NB4 (cell line): ENCODE measurements around the gene GFER.

Source experiments
- MAX ChIP-seq: IDR thresholded peaks from 2 replicates; pipeline ENCODE4 v1.6.1; 2011; ENCODE audit warnings: low read depth, low read length
- MYC ChIP-seq: IDR thresholded peaks from 2 replicates; pipeline ENCODE4 v1.6.1; 2011; ENCODE audit warnings: low read depth, low read length
- POLR2A ChIP-seq: IDR thresholded peaks from 2 replicates; pipeline ENCODE4 v1.6.1; 2011; ENCODE audit warnings: mild to moderate bottlenecking; ENCODE audit not compliant: insufficient read length; ENCODE audit errors: extremely low read depth
- TF ChIP-seq, protein P1 (sequence below): IDR thresholded peaks from one replicate; pipeline ENCODE4 v1.5.1; 2012; ENCODE audit warnings: low read depth, low read length

DNA sequence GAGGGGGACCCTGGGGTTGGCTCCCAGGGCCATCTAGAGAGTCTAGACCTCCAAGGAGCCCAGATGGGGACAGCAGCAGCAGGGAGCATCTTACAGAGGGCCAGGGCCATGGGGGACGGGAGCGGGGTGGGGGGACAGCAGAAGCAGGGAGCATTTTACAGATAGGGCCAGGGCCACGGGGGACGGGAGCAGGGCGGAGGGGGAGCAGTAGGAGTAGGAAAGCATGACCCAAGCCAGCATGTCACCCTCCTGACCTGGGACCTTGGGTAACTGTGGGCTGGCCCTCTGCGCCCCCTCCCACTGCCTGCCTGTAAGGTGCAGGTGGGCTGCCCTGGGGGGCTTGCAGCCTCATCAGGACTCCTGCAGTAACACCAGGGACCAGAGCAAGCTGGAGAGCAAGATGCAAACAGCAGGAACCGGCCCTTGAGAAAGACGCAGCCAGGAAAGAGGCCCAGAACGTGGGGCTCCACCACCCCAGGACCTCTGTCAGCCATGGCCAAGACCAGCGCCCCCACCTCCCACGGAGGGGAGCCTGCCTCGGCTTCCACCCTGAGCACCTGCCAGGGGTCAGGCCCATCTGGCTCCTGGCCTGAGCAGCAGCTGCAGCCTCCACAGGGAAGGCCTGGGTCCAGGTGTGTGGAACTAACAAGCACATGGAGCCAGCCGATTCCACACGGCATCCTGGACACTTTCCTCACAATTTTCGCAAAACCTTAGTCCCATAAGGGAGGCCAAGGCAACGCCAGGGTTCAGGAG lies 23.3 kb downstream of the GFER start:
- TF ChIP-seq, protein P1, sequence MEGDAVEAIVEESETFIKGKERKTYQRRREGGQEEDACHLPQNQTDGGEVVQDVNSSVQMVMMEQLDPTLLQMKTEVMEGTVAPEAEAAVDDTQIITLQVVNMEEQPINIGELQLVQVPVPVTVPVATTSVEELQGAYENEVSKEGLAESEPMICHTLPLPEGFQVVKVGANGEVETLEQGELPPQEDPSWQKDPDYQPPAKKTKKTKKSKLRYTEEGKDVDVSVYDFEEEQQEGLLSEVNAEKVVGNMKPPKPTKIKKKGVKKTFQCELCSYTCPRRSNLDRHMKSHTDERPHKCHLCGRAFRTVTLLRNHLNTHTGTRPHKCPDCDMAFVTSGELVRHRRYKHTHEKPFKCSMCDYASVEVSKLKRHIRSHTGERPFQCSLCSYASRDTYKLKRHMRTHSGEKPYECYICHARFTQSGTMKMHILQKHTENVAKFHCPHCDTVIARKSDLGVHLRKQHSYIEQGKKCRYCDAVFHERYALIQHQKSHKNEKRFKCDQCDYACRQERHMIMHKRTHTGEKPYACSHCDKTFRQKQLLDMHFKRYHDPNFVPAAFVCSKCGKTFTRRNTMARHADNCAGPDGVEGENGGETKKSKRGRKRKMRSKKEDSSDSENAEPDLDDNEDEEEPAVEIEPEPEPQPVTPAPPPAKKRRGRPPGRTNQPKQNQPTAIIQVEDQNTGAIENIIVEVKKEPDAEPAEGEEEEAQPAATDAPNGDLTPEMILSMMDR = no peak
- TF ChIP-seq POLR2A = no peak
- TF ChIP-seq MYC = no peak
- TF ChIP-seq MAX = no peak
